Natural killer cell treated with Interleukin-12 subunit alpha and Interleukin-12 subunit beta and Interleukin-15 and Interleukin-18, amount 100 ng/mL, for 72 hours (primary cell): Measurements from ENCODE around the gene THAP5. TPM values are rescaled to one million over a fixed set of nuclear protein-coding genes. Genes with fewer than 3 reads are reported as not detected.
"Not testable (repeated sequence)": the region's sequence is repeated elsewhere in the genome, so short reads cannot be mapped to it uniquely, and the experiment has no call there.

Source experiments
- ATAC-seq, 2 donors: fragments of 150-1000 bp; cut with Tn5 transposase in 1 of 2; sonication (Bioruptor Pico), chemical (Tn5 transposase) in 1 of 2; 2 replicates each; pipeline ENCODE4 v1.10.0; 2021
- DNase-seq: peaks from one replicate; pipeline ENCODE4 v3.0.0; 2022; ENCODE audit warnings: low spot score
- H3K27ac Mint-ChIP-seq, 2 donors: 1 replicate in 1 of 2; 2 replicates in 1 of 2; pipeline ENCODE4 v1.8.0; 2022; ENCODE audit warnings: mixed read lengths in 2 of 2, mild to moderate bottlenecking in 1 of 2, moderate library complexity in 1 of 2
- H3K27me3 Mint-ChIP-seq, 2 donors: 1 replicate in 1 of 2; 2 replicates in 1 of 2; pipeline ENCODE4 v1.8.0; 2022; ENCODE audit warnings: mixed read lengths in 2 of 2
- H3K36me3 Mint-ChIP-seq: one replicate; pipeline ENCODE4 v1.8.0; 2022; ENCODE audit warnings: mixed read lengths
- H3K4me1 Mint-ChIP-seq, 2 donors: 1 replicate in 1 of 2; 2 replicates in 1 of 2; pipeline ENCODE4 v1.8.0; 2022; ENCODE audit warnings: low read depth in 2 of 2, mixed read lengths in 2 of 2, mild to moderate bottlenecking in 1 of 2
- H3K4me3 Mint-ChIP-seq: one replicate; pipeline ENCODE4 v1.8.0; 2022; ENCODE audit warnings: mixed read lengths
- H3K9me3 Mint-ChIP-seq: 2 replicates; pipeline ENCODE4 v1.8.0; 2022; ENCODE audit warnings: mixed read lengths
- total RNA-seq, 2 donors: library from RNA; stranded (reverse); gene quantifications; one replicate each; pipeline ENCODE4 v1.2.3, GENCODE V29; 2022

Gene THAP5
- total RNA-seq, 2 donors from 2014 or later = 22.8 to 23.5 TPM

DNA sequence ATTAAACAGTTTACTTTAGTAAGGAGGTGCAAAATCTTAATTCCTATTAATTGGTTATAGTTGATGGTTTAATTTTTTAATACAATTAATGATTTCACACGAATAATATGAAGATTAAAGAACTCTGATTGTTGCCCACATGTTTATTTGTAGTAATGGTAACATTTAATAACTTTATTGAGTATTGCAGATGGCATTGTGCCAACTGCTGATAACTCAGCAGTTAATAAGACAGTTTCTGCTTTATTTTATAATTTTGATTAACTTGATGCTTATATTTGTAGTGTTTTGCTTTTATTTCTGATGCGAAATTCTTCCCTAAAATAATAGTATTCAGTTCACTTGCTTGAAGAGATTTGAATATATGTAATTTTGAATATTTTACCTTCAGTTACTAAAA lies 3.0 kb upstream of the THAP5 start:
- no peak overlapping the region for H3K4me3 Mint-ChIP-seq
- H3K36me3 Mint-ChIP-seq = peaks cover 25% of the 10 kb centered on the region
- DNase-seq (no peak), ATAC-seq (no peak)
- H3K27ac Mint-ChIP-seq = no peak overlapping the region
- peaks cover 37 to 53% of the 10 kb centered on the region in 2 donors for H3K4me1 Mint-ChIP-seq
- H3K9me3 Mint-ChIP-seq = no peaks in the 10 kb centered on the region
- no peaks in the 10 kb centered on the region for H3K27me3 Mint-ChIP-seq

- peak; percentile 60 for DNase-seq
- no peak for ATAC-seq
- H3K36me3 Mint-ChIP-seq = peaks cover 16% of the 10 kb centered on the region
- no peaks in the 10 kb centered on the region for H3K27me3 Mint-ChIP-seq
- no peaks in the 10 kb centered on the region for H3K9me3 Mint-ChIP-seq
- peak overlapping the region; percentile 98 for H3K4me3 Mint-ChIP-seq
- H3K4me1 Mint-ChIP-seq = peaks cover 30 to 40% of the 10 kb centered on the region in 2 donors
- peak overlapping the region; percentile 99 to 100 for H3K27ac Mint-ChIP-seq
Observed at GRCh38 chr7:108570146-108570755, 745 bp upstream of the THAP5 start.

DNA sequence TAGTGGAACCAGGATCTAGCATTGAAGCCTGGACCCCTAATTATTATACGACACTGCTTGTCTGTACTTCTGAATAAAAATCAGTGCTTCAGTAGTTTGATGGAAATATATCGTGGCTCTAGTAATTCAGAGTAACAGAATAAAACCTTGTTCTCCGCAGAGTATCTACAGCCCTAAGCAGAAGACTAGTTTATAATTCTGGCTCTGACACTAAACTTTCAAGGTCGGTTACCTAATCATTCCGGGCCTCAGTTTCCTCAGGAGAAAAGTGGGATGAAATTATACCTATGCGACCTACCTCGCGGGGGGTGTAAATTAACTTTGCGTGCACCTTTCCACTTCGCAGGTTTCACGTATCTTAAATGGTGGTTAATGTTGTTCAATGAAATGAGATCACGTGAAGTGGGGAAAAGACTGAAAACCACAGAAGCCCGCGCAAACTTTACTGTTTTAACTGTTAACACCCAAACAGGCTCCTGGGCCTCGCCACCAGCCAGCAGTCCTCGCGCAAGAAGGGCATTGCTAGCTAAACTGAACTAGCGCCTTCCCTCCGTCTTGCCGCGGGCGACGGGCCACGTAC lies 615 bp downstream of the THAP5 start:
- ATAC-seq (no peak), DNase-seq (no peak)
- H3K9me3 Mint-ChIP-seq = no peaks in the 10 kb centered on the region
- peak overlapping the region; percentile 99 to 100 for H3K27ac Mint-ChIP-seq
- H3K4me3 Mint-ChIP-seq = peak overlapping the region; percentile 98
- peaks cover 27 to 34% of the 10 kb centered on the region in 2 donors for H3K4me1 Mint-ChIP-seq
- H3K27me3 Mint-ChIP-seq = no peaks in the 10 kb centered on the region
- H3K36me3 Mint-ChIP-seq = peaks cover 24% of the 10 kb centered on the region

- Mint-ChIP-seq H3K9me3 (no peaks in the 10 kb centered on the region), H3K4me3 (no peak overlapping the region), H3K4me1 (peaks cover 15 to 25% of the 10 kb centered on the region in 2 donors), H3K27ac (no peak overlapping the region), H3K36me3 (peaks cover 25% of the 10 kb centered on the region), H3K27me3 (no peaks in the 10 kb centered on the region)
- DNase-seq (no peak), ATAC-seq (no peak)
Observed at GRCh38 chr7:108565987-108566386, 3.5 kb downstream of the THAP5 start.

DNA sequence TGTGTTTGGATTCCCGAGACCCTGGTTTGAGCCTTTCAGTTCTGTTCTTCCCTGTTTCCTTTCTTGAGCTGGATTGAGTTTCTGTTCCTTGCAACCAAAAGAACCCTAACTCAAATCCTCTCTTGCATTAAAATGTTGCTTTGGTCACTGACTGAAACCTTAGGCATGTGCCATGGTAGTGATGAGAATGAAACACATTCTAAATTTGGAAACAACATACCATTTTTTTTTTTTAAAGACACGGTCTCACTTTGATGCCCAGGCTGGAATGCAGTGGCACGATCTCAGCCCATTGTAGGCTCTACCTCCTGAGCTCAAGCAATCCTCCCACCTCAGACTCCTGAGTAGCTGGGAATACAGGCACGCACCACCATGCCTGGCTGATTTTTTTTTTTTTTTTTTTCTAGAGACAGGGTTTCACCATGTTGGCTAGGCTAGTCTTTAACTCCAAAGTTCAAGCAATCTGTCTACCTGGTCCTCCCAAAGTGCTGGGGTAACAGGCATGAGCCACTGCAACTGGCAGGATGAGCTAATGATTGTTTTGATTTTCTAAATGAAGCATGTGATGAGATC lies 8.4 kb downstream of the THAP5 start:
- Mint-ChIP-seq H3K4me3 (no peak overlapping the region), H3K27me3 (no peaks in the 10 kb centered on the region), H3K27ac (no peak overlapping the region), H3K9me3 (peaks cover 9% of the 10 kb centered on the region), H3K4me1 (peaks cover 5 to 6% of the 10 kb centered on the region in 2 donors), H3K36me3 (peaks cover 40% of the 10 kb centered on the region)
- ATAC-seq (no peak), DNase-seq (no peak)

DNA sequence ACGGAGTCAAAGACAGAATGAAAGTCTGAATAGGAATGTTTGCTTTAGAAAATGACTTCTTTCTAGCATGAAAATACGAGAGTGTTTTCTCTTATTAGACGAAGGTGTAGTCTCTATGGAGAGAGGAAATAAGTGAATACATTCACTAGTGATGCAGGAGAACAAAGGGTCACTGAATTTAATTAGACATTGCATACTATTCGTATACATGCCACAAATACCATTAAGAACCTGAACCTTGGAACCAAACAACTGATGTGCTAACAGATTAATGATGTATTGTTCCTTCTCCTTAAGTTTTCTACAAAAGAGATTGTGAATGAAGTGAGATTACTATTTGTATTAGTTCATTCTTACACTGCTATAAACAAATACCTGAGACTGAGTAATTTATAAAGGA lies 10.3 kb downstream of the THAP5 start:
- Mint-ChIP-seq H3K36me3 (peaks cover 28% of the 10 kb centered on the region), H3K27me3 (no peaks in the 10 kb centered on the region), H3K4me1 (peaks cover 0 to 5% of the 10 kb centered on the region in 2 donors), H3K4me3 (no peak overlapping the region), H3K9me3 (peaks cover 9% of the 10 kb centered on the region), H3K27ac (no peak overlapping the region)
- no peak for ATAC-seq
- no peak for DNase-seq

DNA sequence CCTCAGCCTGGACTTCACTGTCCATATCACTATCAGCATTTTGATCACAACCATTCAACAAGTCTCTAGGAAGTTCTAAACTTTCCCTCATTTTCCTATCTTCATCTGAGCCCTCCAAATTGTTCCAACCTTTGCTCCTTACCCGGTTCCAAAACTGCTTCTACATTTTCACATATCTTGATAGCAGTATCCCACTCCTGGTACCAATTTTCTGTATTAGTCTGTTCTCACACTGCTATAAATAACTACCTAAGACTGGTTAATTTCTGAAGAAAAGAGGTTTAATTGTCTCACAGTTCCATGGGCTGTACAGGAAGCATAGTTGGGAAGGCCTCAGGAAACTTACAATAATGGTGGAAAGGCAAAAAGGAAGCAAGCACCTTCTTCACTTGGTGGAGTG lies 11.9 kb downstream of the THAP5 start:
- no peak overlapping the region for H3K4me3 Mint-ChIP-seq
- DNase-seq = no peak
- H3K9me3 Mint-ChIP-seq = peaks cover 9% of the 10 kb centered on the region
- H3K36me3 Mint-ChIP-seq = peaks cover 25% of the 10 kb centered on the region
- H3K27ac Mint-ChIP-seq = no peak overlapping the region
- peaks cover 0 to 5% of the 10 kb centered on the region in 2 donors for H3K4me1 Mint-ChIP-seq
- H3K27me3 Mint-ChIP-seq = no peaks in the 10 kb centered on the region
- no peak for ATAC-seq

DNA sequence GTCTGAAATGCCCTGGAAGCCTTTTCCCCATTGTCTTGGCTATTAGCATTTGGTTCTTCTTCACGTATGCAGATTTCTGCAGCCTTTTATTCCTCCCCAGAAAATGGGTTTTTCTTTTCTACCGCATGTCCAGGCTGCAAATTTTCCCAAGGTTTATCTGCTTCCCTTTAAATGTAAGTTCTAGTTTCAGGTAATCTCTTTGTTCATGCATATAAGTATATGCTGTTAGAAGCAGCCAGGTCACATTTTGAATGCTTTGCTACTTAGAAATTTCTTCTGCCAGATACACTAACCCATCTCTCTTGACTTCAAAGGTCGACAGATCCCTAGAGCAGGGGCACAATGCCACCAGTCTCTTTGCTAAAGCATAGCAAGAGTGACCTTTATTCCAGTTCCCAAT lies 12.3 kb downstream of the THAP5 start:
- peaks cover 25% of the 10 kb centered on the region for H3K36me3 Mint-ChIP-seq
- no peaks in the 10 kb centered on the region for H3K27me3 Mint-ChIP-seq
- ATAC-seq (no peak), DNase-seq (no peak)
- H3K4me3 Mint-ChIP-seq = no peak overlapping the region
- no peak overlapping the region for H3K27ac Mint-ChIP-seq
- H3K4me1 Mint-ChIP-seq = peaks cover 0 to 5% of the 10 kb centered on the region in 2 donors
- peaks cover 9% of the 10 kb centered on the region for H3K9me3 Mint-ChIP-seq

DNA sequence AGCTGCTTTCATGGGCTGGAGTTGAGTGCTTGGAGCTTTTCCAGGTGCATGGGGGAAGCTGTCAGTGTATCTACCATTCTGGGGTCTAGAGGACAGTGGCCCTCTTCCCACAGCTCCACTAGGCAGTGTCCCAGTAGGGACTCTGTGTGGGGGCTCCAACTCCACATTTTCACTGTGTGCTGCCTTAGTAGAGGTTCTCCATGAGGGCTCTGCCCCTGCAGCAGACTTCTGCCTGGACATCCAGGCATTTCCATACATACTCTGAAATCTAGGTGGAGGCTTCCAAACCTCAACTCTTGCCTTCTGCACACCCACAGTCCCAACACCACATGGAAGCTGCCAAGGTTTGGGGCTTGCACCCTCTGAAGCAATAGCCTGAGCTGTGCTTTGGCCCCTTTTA lies 12.8 kb downstream of the THAP5 start:
- H3K9me3 Mint-ChIP-seq, H3K27ac Mint-ChIP-seq, H3K4me3 Mint-ChIP-seq, DNase-seq, H3K4me1 Mint-ChIP-seq, ATAC-seq, H3K27me3 Mint-ChIP-seq: not testable (repeated sequence)
- H3K36me3 Mint-ChIP-seq = peaks cover 24% of the 10 kb centered on the region

DNA sequence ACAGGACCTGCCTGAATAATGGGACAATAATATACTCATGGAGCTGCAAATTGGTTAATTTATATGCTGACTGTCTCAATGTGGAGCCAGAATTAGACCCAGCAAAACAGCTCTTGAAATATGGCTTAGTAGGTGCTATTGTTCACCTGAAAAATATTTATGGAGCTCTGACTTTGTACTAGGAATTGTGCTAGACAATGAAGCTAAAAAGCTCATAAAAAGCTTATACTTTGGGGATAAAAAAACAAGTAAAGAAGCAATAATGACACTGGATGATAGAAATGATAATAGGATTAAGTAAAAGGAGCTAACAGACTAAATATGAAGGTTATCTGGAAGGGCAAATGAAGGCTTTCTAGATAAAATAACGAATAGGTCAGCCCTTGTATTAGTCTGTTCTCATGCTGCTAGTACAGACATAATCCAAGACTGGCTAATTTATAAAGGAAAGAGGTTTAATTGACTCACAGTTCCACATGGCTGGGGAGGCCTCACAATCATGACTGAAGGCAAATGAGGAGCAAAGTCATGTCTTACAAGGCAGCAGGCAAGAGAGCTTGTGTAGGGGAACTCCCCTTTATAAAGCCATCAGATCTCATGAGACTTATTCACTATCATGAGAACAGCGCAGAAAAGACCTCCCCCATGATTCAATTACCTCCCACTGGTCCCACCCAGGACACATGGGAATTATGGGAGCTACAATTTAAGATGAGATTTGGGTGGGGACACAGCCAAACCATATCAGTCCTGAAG lies 21.2 kb downstream of the THAP5 start:
- H3K27ac Mint-ChIP-seq, ATAC-seq, H3K9me3 Mint-ChIP-seq, H3K4me3 Mint-ChIP-seq, H3K27me3 Mint-ChIP-seq, H3K36me3 Mint-ChIP-seq, DNase-seq, H3K4me1 Mint-ChIP-seq: not testable (repeated sequence)

- ATAC-seq = no peak
- Mint-ChIP-seq H3K27me3 (peaks cover 4 to 7% of the 10 kb centered on the region in 2 donors), H3K4me1 (no peaks in the 10 kb centered on the region), H3K27ac (no peak overlapping the region), H3K9me3 (no peaks in the 10 kb centered on the region), H3K36me3 (no peaks in the 10 kb centered on the region), H3K4me3 (no peak overlapping the region)
- no peak for DNase-seq
Observed at GRCh38 chr7:108541478-108541877, 28.0 kb downstream of the THAP5 start.

DNA sequence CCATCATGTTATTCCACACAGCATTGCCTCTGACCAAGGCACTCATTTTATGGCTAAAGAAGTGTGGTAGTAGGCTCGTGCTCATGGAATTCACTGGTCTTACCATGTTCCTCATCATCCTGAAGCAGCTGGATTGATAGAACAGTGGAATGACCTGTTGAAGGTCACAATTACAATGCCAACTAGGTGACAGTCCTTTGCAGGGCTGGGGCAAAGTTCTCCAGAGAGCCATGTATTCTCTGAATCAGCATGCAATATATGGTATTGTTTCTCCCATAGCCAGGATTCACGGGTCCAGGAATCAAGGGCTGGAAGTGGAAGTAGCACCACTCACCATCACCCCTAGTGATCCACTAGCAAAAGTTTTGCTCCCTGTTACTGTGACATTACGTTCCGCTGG lies 30.8 kb downstream of the THAP5 start:
- not testable (repeated sequence) for DNase-seq, ATAC-seq, H3K9me3 Mint-ChIP-seq, H3K4me3 Mint-ChIP-seq, H3K4me1 Mint-ChIP-seq, H3K36me3 Mint-ChIP-seq, H3K27ac Mint-ChIP-seq
- peaks cover 12 to 14% of the 10 kb centered on the region in 2 donors for H3K27me3 Mint-ChIP-seq

DNA sequence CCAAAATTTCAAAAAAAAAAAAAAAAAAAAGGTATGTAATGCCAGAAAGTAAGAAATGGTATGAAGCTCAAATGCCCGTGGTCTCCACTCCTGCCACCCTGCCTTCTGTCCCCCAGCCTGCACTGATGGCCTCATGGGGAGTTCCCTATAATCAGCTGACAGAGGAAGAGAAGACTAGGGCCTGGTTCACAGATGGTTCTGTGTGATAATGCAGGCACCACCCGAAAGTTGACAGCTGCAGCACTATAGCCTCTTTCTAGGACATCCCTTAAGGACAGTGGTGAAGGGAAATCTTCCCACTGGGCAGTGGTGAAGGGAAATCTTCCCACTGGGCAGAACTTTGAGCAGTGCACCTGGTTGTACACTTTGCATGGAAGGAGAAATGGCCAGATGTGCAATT lies 31.3 kb downstream of the THAP5 start:
- peaks cover 12 to 14% of the 10 kb centered on the region in 2 donors for H3K27me3 Mint-ChIP-seq
- not testable (repeated sequence) for H3K4me1 Mint-ChIP-seq, H3K27ac Mint-ChIP-seq, H3K9me3 Mint-ChIP-seq, DNase-seq, H3K36me3 Mint-ChIP-seq, ATAC-seq, H3K4me3 Mint-ChIP-seq

DNA sequence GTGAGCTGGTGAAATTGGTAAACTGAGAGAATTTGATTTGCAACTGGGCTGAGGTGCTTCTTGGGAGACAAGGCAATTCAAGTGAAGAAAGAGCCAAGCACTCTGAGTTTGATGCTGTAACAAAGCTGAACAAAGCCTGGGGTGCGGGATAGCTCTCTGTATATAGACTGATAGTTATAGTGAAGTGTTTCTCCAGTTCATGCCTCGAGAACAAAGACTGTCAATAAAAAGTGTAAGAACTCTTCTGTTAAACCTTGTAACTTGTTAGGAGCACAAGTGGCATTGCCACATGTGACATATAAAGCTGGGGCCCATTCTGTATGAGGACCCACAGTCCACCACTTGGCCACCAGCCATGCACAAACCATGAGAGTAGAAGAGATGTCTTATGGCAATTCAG lies 32.3 kb downstream of the THAP5 start:
- H3K36me3 Mint-ChIP-seq = no peaks in the 10 kb centered on the region
- H3K27ac Mint-ChIP-seq = no peak overlapping the region
- no peak for ATAC-seq
- no peaks in the 10 kb centered on the region for H3K9me3 Mint-ChIP-seq
- H3K4me1 Mint-ChIP-seq = no peaks in the 10 kb centered on the region
- H3K4me3 Mint-ChIP-seq = no peak overlapping the region
- H3K27me3 Mint-ChIP-seq = peaks cover 12 to 18% of the 10 kb centered on the region in 2 donors
- DNase-seq = no peak
